ENCODE results near the gene FHIP2A.

DNA sequence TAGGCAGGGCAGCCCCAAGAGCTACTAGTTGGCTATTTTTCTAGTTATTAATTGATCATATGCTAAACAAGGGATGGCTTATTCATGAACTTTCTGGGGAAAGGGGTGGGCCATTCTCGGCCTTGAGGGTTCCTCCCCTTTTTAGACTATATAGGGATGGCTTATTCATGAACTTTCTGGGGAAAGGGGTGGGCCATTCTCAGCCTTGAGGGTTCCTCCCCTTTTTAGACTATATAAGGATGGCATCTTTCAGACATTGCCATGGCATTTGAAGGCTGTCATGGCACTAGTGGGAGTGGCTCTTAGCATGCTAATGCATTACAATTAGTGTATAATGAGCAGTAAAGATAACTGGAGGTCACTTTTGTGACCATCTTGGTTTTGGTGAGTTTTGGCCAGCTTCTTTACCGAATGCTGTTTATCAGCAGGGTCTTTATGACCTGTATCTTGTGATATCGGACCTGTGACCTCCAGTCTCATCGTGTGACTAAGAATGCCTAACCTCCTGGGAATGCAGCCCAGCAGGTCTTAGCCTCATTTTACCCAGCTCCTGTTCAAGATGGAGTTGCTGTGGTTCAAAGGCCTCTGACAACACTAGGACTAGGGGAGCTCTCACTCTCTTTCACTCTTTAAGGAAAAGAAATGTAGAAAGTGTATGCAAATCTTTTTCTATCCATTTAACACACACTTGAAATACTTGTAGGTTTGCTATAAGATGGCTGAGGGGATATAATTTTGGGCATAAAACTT lies 7.8 kb downstream of the FHIP2A start:
- TF ChIP-seq CTCF (IDR thresholded peaks at IDR 0.05), result no peak
- TF ChIP-seq POLR2A (IDR thresholded peaks at IDR 0.05), result no peak

Measured in testis (tissue), 2 donors.